ENCODE measurements around the gene ZNF93. TPM values are rescaled to one million over a fixed set of nuclear protein-coding genes. Genes with fewer than 3 reads are reported as not detected.
A peak's percentile ranks its signal among the peaks of the same experiment; 100 is the strongest.
"Not testable (repeated sequence)": the region's sequence is repeated elsewhere in the genome, so short reads cannot be mapped to it uniquely, and the experiment has no call there.

The ZNF93 gene
- total RNA-seq, 2 experiments from 2014 or later: 20.3 to 22.2 TPM

DNA sequence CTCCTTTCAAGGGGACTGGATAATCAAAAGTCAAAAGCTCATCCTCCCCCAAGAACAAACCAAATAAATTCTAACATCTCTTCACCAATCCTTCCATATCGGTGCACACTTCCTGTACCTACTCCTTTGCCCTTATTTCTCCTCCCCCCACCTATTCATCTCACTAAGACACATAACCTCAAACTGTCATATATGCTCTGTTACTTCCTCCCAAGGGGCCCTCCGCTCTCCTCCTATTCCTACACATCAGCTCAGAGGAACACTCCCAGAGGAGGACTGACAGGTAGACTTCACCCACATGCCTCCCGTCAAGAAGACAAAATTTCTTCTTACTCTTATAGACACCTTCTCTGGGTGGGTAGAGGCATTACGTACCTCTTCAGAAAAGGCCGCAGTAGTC lies 48.1 kb downstream of the ZNF93 start:
- Mint-ChIP-seq H3K27me3 (no peaks in the 10 kb centered on the region), H3K4me1 (no peaks in the 10 kb centered on the region), H3K36me3 (peaks cover 2% of the 10 kb centered on the region), H3K27ac (no peak overlapping the region), H3K9me3 (peaks cover 14% of the 10 kb centered on the region), H3K4me3 (no peak overlapping the region)
- DNase-seq (no peak), ATAC-seq (ENCODE audit: low read depth) (no peak)
- POLR2A ChIA-PET: no interaction called here

DNA sequence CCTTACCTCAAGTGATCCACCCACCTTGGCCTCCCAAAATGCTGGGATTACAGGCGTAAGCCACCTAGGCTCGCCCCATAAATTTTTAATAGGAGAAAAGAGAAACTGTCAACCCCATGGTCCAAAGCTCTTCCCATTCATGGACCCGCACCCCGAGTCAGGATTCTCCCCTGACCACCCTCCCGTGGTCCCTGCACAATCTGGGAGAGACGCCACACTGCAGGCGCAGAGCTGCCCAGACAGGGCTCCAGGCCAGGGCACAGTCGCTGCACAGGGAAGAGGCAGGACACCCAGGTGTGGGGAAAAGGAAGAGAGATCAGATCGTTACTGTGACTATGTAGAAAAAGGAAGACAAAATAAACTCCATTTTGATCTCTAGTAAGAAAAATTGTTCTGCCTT lies 54.5 kb downstream of the ZNF93 start:
- Mint-ChIP-seq H3K27ac (no peak overlapping the region), H3K36me3 (peaks cover 2% of the 10 kb centered on the region), H3K27me3 (no peaks in the 10 kb centered on the region), H3K9me3 (peaks cover 16% of the 10 kb centered on the region), H3K4me1 (peaks cover 1% of the 10 kb centered on the region), H3K4me3 (no peak overlapping the region)
- no peak for DNase-seq
- POLR2A ChIA-PET: no interaction called here
- no peak for ATAC-seq (ENCODE audit: low read depth)

DNA sequence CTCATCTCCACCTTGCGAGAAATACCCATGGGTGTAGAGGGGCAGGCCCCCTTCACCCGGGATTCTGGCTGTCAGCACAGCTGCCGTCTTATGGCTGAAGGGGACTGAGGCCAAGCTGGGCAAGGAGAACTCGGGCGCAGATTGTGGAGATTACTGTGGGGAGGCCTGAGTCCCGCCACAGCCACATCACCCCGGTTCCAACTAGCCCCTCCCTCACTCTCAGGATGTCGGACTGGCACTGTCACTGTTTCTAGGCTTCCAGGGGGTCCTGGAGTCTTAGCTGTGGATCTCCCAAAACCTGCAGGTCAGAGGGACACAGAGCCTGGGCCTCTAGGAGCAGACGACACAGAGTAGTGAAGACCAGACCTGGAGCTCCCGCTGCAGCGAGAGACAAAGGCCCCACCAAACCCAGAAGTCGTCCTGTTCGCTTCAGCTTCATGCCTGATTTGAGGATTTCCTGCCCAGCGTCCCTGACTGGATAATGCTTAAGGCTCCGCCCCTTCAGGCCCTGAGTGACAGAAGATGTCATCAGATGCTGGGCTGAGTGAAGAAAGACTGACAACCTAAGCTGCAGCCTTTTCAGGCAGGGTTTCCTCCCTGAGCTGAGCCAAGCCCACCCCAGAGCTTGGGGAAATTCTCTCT lies 55.8 kb downstream of the ZNF93 start:
- peaks cover 2% of the 10 kb centered on the region for H3K36me3 Mint-ChIP-seq

DNA sequence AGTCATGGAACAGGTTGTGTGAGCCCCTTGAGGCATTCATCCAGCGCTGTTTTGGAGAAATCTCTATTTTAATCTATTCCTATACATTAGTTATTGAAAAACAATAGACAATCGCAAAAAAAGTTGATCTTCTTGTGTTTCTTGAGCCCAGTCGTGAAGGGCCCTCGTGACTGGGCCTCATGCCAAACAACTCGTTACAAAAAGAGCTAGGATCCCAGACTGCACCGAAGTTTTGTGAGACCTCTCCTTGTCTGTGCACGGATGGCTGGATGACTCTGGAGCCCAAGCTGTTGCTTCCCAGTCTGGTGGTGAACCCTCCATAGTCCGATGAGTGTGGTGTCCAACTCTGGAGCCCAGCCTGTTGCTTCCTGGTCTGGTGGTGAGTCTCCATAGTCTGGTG lies 57.0 kb downstream of the ZNF93 start:
- POLR2A ChIA-PET; H3K36me3 Mint-ChIP-seq; DNase-seq; H3K27me3 Mint-ChIP-seq; H3K4me3 Mint-ChIP-seq; H3K4me1 Mint-ChIP-seq; H3K27ac Mint-ChIP-seq; ATAC-seq (ENCODE audit: low read depth): not testable (repeated sequence)
- peaks cover 16% of the 10 kb centered on the region for H3K9me3 Mint-ChIP-seq

More for the DNA sequence above, 55.8 kb downstream of the ZNF93 start:
- peaks cover 1% of the 10 kb centered on the region for H3K4me1 Mint-ChIP-seq
- H3K9me3 Mint-ChIP-seq: peaks cover 16% of the 10 kb centered on the region
- no peak for ATAC-seq (ENCODE audit: low read depth)
- no peak for DNase-seq
- POLR2A ChIA-PET: no interaction called here
- no peak overlapping the region for H3K4me3 Mint-ChIP-seq
- no peaks in the 10 kb centered on the region for H3K27me3 Mint-ChIP-seq
- no peak overlapping the region for H3K27ac Mint-ChIP-seq

DNA sequence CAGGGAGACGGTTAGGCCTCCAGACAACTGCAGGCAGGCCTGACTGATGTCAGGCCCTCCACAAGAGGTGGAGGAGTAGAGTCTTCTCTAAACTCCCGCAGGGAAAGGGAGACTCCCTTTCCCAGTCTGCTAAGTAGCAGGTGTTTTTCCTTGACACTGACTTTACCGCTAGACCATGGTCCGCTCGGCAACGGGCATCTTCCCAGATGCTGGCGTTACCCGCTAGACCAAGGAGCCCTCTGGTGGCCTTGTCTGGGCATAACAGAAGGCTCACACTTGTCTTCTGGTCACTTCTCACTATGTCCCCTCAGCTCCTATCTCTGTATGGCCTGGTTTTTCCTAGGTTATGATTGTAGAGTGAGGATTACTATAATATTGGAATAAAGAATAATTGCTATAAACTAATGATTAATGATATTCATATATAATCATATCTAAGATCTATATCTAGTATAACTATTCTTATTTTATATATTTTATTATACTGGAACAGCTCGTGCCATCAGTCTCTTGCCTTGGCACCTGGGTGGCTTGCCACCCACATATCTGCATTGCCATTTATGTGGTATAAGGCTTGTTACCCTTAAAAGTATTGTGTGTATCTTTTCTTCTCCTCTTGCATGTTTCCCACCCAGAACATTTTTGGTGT lies 58.5 kb downstream of the ZNF93 start:
- POLR2A ChIA-PET: interaction anchor here (1.0 to 1.2 kb wide), 2 partner anchors 59 to 428 kb away, joined by 3 read pairs; partner anchors contain the start of gene ZNF93
- peak; percentile 66 for DNase-seq
- Mint-ChIP-seq H3K4me3 (peak overlapping the region; percentile 50), H3K9me3 (peaks cover 15% of the 10 kb centered on the region)
- H3K36me3 Mint-ChIP-seq; H3K27ac Mint-ChIP-seq; H3K4me1 Mint-ChIP-seq; H3K27me3 Mint-ChIP-seq; ATAC-seq (ENCODE audit: low read depth): not testable (repeated sequence)

DNA sequence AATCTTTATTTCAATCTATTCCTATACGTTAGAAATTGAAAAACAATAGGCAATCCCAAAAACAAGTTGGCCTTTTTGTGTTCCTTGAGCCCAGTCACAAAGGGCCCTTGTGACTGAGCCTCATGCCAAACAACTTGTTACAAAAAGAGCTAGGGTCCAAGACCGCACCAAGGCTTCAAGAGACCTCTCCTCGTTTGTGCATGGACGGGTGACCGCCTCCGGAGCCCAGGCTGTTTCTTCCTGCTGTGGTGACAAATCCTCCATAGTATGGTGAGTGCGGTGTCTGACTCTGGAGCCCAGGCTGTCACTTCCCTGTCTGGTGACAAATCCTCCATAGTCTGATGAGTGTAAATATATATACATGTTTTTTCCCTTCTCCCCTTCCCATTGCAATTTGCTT lies 63.7 kb downstream of the ZNF93 start:
- no peak overlapping the region for H3K4me3 Mint-ChIP-seq
- H3K36me3 Mint-ChIP-seq: peaks cover 4% of the 10 kb centered on the region
- ATAC-seq (ENCODE audit: low read depth) (no peak), DNase-seq (no peak)
- H3K9me3 Mint-ChIP-seq: peaks cover 28% of the 10 kb centered on the region
- POLR2A ChIA-PET: no interaction called here
- no peak overlapping the region for H3K27ac Mint-ChIP-seq
- H3K4me1 Mint-ChIP-seq: no peaks in the 10 kb centered on the region
- H3K27me3 Mint-ChIP-seq: no peaks in the 10 kb centered on the region

DNA sequence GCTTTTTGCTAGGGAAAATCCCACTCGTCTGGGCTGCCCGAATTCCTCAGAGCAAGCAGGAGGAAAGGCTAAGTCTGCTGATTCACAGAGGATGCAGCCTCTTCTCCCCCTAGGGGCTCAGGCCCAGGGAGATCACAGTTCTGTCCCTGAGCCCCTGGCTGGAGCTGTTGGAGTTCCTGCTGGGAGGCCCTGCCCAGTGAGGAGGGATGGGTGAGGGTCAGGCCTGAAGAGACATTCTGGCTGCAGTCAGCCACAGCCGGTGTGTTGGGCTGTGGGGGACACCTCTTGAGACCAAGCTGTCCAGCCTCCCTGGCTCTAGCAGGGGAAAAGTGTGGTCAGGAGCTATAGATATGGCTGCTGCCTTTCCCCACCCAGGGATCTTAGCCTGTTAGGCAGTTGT lies 65.4 kb downstream of the ZNF93 start:
- H3K4me3 Mint-ChIP-seq; H3K4me1 Mint-ChIP-seq; H3K27me3 Mint-ChIP-seq; POLR2A ChIA-PET; ATAC-seq (ENCODE audit: low read depth); H3K36me3 Mint-ChIP-seq; H3K27ac Mint-ChIP-seq; DNase-seq: not testable (repeated sequence)
- H3K9me3 Mint-ChIP-seq: peaks cover 35% of the 10 kb centered on the region

DNA sequence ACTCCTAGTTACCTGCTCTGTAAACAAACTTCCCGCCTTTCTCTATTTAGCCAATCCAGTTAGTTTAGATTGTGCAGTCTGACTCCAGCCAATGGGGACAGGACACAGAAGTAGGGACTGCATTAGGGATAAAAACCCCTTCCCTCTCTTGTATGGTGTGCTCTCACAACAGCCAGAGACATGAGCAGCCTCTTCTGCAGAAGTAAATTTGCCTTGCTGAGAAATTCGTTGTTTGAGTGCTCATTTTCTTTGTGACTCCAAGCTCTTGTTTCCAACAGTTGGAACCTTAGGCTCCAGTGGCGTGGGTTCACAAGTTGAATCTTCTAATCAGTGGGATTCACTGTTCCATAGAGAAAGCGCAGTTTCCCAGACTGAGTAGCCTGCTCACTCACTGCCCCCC lies 66.1 kb downstream of the ZNF93 start:
- no peak overlapping the region for H3K27ac Mint-ChIP-seq
- H3K9me3 Mint-ChIP-seq: peaks cover 39% of the 10 kb centered on the region

More for the DNA sequence above, 66.1 kb downstream of the ZNF93 start:
- ATAC-seq (ENCODE audit: low read depth) (no peak), DNase-seq (no peak)
- Mint-ChIP-seq H3K36me3 (peaks cover 4% of the 10 kb centered on the region), H3K27me3 (no peaks in the 10 kb centered on the region), H3K4me3 (no peak overlapping the region), H3K4me1 (no peaks in the 10 kb centered on the region)
- POLR2A ChIA-PET: no interaction called here

Other genes starting within 250 kb of the ZNF93 start
- 100 to 1,000 TPM; 108 to 115 TPM for gene ATP13A1, start 237.3 kb upstream of the ZNF93 start, total RNA-seq
- 100 to 1,000 TPM; 123 to 126 TPM for gene ZNF101, start 232.1 kb upstream of the ZNF93 start, total RNA-seq
- 10 to 100 TPM; 13.7 to 16.9 TPM for gene ZNF14, start 167.8 kb upstream of the ZNF93 start, total RNA-seq
- gene ZNF506, start 79.2 kb upstream of the ZNF93 start, total RNA-seq: 10 to 100 TPM; 39.4 to 41.5 TPM
- 10 to 100 TPM; 25.6 to 32.4 TPM for gene ZNF253, start 35.1 kb upstream of the ZNF93 start, total RNA-seq
- 10 to 100 TPM; 13.1 to 16.9 TPM for gene ZNF682, start 138.6 kb downstream of the ZNF93 start, total RNA-seq
- gene ZNF90, start 177.1 kb downstream of the ZNF93 start, total RNA-seq: 10 to 100 TPM; 19.8 to 21.0 TPM